Measurements from ENCODE around the gene ARHGEF16.

ARHGEF16 gene

GRCh38 chr1:3453891-3454810 lies at the start of gene ARHGEF16:
ARHGEF16 (plus strand) TSS chr1:3454665; CDS start chr1:3463085, 8,420 bp downstream.
- TF ChIP-seq CTCF (IDR thresholded peaks at IDR 0.05; ENCODE audit: insufficient read depth, low read length, missing control alignments): peak; percentile 53
- DNase-seq (ENCODE audit: low read depth, low spot score): no peak
- no peak within 1 kb of the TSS for H3K4me3 ChIP-seq (ENCODE audit: low read depth, low read length)
- POLR2A ChIA-PET: no interaction called here
- CTCF ChIA-PET: interaction anchor here (0.6 to 3.1 kb wide), 29 partner anchors 9 to 350 kb away, joined by 3 to 166 read pairs (median 11); partner anchors contain the start of gene WRAP73

- TF ChIP-seq CTCF (IDR thresholded peaks at IDR 0.05; ENCODE audit: insufficient read depth, low read length, missing control alignments): no peak
- H3K4me3 ChIP-seq (ENCODE audit: low read depth, low read length): no peak overlapping the region
- DNase-seq (ENCODE audit: low read depth, low spot score): no peak
- POLR2A ChIA-PET: no interaction called here
- CTCF ChIA-PET: no interaction called here
These were observed 49.7 kb upstream of the ARHGEF16 start for GRCh38 chr1:3404801-3405200.

- H3K4me3 ChIP-seq (ENCODE audit: low read depth, low read length): no peak overlapping the region
- ChIA-PET POLR2A (no interaction called here), CTCF (no interaction called here)
- no peak for TF ChIP-seq CTCF (IDR thresholded peaks at IDR 0.05; ENCODE audit: insufficient read depth, low read length, missing control alignments)
- DNase-seq (ENCODE audit: low read depth, low spot score): no peak
These were observed 49.0 kb upstream of the ARHGEF16 start for GRCh38 chr1:3405491-3405890.

- TF ChIP-seq CTCF (IDR thresholded peaks at IDR 0.05; ENCODE audit: insufficient read depth, low read length, missing control alignments): no peak
- CTCF ChIA-PET: interaction anchor here (1.8 kb wide), 1 partner anchor 858 kb away, joined by 5 read pairs; no protein-coding TSS in a partner anchor
- DNase-seq (ENCODE audit: low read depth, low spot score): no peak
- POLR2A ChIA-PET: no interaction called here
- no peak overlapping the region for H3K4me3 ChIP-seq (ENCODE audit: low read depth, low read length)
These were observed 48.2 kb upstream of the ARHGEF16 start for GRCh38 chr1:3405974-3406867.

- no peak for TF ChIP-seq CTCF (IDR thresholded peaks at IDR 0.05; ENCODE audit: insufficient read depth, low read length, missing control alignments)
- ChIA-PET CTCF (interaction anchor here (1.8 kb wide), 1 partner anchor 859 kb away, joined by 5 read pairs; no protein-coding TSS in a partner anchor), POLR2A (no interaction called here)
- DNase-seq (ENCODE audit: low read depth, low spot score): no peak
- H3K4me3 ChIP-seq (ENCODE audit: low read depth, low read length): no peak overlapping the region
These were observed 47.4 kb upstream of the ARHGEF16 start for GRCh38 chr1:3407021-3407420.
